Muscle of leg (tissue), 11 donors: ENCODE data around the gene OGG1. TPM values are rescaled to one million over a fixed set of nuclear protein-coding genes. Genes with fewer than 3 reads are reported as not detected.

Experiments
- DNase-seq: peaks from one replicate; pipeline ENCODE4 v3.0.0; 2013
- H3K27ac ChIP-seq: one replicate; pipeline ENCODE4 v1.5.1; 2013; ENCODE audit warnings: mild to moderate bottlenecking, low read length, control low read depth
- H3K27me3 ChIP-seq: one replicate; pipeline ENCODE4 v1.6.1; 2013; ENCODE audit warnings: low read length; ENCODE audit not compliant: control insufficient read depth, insufficient read depth
- H3K36me3 ChIP-seq: one replicate; pipeline ENCODE4 v1.6.1; 2013; ENCODE audit warnings: low read length; ENCODE audit not compliant: control insufficient read depth, insufficient read depth
- H3K4me1 ChIP-seq: one replicate; pipeline ENCODE4 v1.6.1; 2013; ENCODE audit warnings: low read length; ENCODE audit not compliant: control insufficient read depth, insufficient read depth
- H3K4me3 ChIP-seq: one replicate; pipeline ENCODE4 v1.5.1; 2013; ENCODE audit warnings: low read length, control low read depth
- H3K9me3 ChIP-seq: replicated peaks from 2 replicates; pipeline ENCODE4 v1.6.1; 2013; ENCODE audit warnings: low read depth, low read length; ENCODE audit not compliant: control insufficient read depth
- WGBS: methylation state at CpG from one replicate; pipeline ENCODE4 v1.1.5; 2013; ENCODE audit warnings: missing lambda C conversion rate; ENCODE audit not compliant: insufficient coverage; 5-methylcytosine and 5-hydroxymethylcytosine counted together
- polyA plus RNA-seq, 8 donors: library from polyadenylated mRNA; unstranded; fragments of 120-200 nt; gene quantifications; one replicate each; pipeline versions ENCODE4 v1.2.1 to v1.2.3, GENCODE V29; 2013; ENCODE audit warnings: inconsistent platforms in 1 of 8, low replicate concordance in 1 of 8; ENCODE audit not compliant: insufficient read length in 8 of 8, insufficient read depth in 1 of 8
- total RNA-seq: library from RNA; stranded (reverse); fragments of 120-200 nt; gene quantifications from one replicate; pipeline ENCODE4 v1.2.4, GENCODE V29; 2013

OGG1 gene
- total and polyA plus RNA-seq, 9 donors = 21.4 to 38.6 (median 29.7) TPM

DNA sequence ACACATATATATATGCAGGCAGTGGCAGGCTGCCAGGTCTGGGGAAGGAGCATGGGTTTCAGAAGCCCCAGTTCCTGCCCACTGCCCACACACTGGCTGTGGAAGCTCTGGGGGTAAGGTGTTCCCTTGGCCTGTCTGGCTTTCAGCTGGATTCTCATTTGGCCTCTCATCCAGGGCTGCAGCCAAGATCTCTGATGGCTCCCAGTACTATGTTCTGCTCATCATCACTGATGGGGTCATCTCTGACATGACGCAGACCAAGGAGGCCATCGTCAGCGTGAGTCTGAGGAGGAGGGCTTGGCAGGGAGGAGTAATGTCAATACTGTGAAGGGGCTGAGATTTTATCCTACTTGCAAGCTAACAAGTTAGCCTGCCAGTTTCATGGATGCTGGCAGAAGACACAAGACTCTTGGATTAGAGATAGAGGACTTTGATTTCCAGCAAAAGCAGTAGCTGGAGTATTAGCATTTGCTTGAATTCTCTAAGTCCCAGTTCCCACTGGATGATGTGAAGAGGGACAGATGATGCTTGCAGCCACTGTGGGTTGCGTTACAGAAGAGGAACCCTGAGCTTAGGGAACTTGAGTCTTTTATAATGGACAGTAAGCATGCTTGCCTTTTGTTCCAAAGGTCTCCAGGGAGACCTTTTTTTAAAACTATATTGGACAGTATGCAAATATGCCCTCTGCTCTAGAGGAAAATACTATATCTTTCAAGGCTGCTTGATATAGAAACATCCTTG, 23.8 kb upstream of the OGG1 start:
- Histone ChIP-seq H3K27me3 (no peaks in the 10 kb centered on the region), H3K36me3 (no peaks in the 10 kb centered on the region), H3K27ac (no peak overlapping the region), H3K9me3 (no peaks in the 10 kb centered on the region), H3K4me3 (no peak overlapping the region), H3K4me1 (peaks cover 5% of the 10 kb centered on the region)
- DNase-seq = no peak
- 67% methylated on average over 3 of the region's 4 CpGs for WGBS

DNA sequence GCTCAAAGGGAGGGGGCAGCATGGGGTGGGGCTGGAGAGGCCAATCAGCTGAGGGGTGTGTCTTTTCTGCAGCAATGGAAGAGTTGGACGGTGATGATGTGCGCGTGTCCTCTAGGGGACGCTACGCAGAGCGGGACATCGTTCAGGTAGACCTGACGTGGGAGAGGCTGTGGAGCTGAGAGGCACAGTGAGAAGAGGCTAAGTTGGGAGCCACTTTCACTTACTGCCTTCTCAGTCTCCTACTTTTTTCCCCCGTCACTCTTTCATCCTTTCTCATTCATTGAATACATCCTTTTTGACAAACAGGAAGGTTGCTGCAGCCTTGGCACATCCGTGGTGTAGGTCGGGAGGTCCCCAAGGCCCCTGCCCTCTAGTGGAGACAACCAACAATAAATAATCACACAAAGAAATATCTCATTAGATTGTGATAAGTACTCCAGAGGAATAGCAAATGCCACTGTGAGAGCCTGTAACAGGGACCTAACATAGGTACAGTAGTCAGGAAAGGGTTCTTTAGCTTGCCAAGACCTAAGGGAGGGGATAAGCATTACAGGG, 22.6 kb upstream of the OGG1 start:
- H3K27ac ChIP-seq = no peak overlapping the region
- no peaks in the 10 kb centered on the region for H3K27me3 ChIP-seq
- no peaks in the 10 kb centered on the region for H3K36me3 ChIP-seq
- H3K9me3 ChIP-seq = no peaks in the 10 kb centered on the region
- no peak for DNase-seq
- 10% methylated on average over 7 of the region's 11 CpGs for WGBS
- H3K4me1 ChIP-seq = peaks cover 5% of the 10 kb centered on the region
- no peak overlapping the region for H3K4me3 ChIP-seq

DNA sequence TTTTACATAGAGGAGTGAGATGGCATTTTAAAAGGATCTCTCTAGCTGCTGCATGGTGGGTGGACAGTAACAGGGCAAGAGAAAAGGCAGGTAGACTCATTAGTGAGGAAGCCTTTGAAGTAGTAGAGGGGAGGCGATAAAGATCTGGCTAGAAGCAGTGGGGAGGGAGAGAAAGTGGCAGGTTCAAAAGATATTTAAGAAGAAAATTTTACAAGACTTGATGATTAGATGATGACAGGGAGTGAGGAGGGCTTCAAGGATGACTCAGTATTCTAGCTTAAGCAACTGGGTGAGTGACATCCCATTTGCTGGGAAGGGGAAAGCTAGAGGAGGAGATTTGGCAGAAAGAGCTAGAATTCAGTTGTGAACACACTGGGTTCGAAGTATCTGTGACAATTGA, 22.0 kb upstream of the OGG1 start:
- Histone ChIP-seq H3K27ac (no peak overlapping the region), H3K4me1 (peaks cover 12% of the 10 kb centered on the region), H3K4me3 (no peak overlapping the region), H3K27me3 (no peaks in the 10 kb centered on the region), H3K36me3 (no peaks in the 10 kb centered on the region), H3K9me3 (no peaks in the 10 kb centered on the region)
- 78% methylated on average over 1 of the region's 2 CpGs for WGBS
- DNase-seq = no peak

DNA sequence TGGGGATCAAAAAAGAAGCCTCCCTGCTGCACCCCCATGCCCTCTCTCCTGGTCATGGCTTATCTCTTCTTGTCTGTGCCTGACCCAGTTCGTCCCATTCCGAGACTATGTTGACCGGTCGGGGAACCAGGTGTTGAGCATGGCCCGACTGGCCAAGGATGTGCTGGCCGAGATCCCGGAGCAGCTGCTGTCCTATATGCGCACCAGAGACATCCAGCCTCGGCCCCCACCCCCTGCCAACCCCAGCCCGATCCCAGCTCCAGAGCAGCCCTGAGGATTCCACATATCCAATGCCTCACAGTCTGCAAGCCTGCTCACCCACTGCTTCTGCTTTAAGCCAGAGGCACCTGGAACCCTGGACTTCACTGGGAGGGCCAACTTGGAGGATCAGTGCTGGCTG, 20.3 kb upstream of the OGG1 start:
- H3K27ac ChIP-seq = no peak overlapping the region
- no peaks in the 10 kb centered on the region for H3K9me3 ChIP-seq
- no peak overlapping the region for H3K4me3 ChIP-seq
- H3K36me3 ChIP-seq = peaks cover 10% of the 10 kb centered on the region
- no peaks in the 10 kb centered on the region for H3K27me3 ChIP-seq
- no peak for DNase-seq
- peaks cover 19% of the 10 kb centered on the region for H3K4me1 ChIP-seq
- 70% methylated on average over 10 of the region's 10 CpGs for WGBS

DNA sequence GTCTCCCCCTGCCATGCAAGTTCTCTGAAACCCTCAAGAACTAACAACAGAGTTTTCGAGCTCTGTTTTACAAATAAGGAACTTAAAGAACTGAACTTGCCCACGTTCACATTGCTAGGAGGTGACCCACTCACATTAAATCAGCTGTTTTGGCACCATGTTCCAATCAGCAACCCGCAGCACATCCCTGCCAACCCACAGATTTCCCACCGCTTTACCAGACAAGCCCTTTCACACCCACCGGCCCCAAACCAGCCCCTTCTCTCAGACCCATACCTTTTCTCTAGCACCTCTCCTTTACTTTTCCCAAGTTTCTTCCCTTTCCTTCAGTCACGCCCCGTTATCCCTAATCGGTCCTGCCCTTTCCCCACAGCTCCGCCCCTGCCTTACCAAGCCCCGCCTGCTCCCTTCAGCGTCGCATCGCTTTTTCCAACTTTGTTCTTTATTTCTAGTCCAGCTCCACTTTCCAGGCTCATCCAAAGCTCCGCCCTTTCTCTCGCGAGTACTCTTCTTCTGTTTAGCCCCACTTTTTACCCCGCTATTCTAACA, 19.0 kb upstream of the OGG1 start:
- no peaks in the 10 kb centered on the region for H3K9me3 ChIP-seq
- 4% methylated on average over 16 of the region's 17 CpGs for WGBS
- H3K27me3 ChIP-seq = no peaks in the 10 kb centered on the region
- H3K4me3 ChIP-seq = peak overlapping the region; percentile 77
- peak overlapping the region; percentile 90 for H3K27ac ChIP-seq
- H3K36me3 ChIP-seq = peaks cover 17% of the 10 kb centered on the region
- H3K4me1 ChIP-seq = peaks cover 19% of the 10 kb centered on the region
- DNase-seq = no peak

DNA sequence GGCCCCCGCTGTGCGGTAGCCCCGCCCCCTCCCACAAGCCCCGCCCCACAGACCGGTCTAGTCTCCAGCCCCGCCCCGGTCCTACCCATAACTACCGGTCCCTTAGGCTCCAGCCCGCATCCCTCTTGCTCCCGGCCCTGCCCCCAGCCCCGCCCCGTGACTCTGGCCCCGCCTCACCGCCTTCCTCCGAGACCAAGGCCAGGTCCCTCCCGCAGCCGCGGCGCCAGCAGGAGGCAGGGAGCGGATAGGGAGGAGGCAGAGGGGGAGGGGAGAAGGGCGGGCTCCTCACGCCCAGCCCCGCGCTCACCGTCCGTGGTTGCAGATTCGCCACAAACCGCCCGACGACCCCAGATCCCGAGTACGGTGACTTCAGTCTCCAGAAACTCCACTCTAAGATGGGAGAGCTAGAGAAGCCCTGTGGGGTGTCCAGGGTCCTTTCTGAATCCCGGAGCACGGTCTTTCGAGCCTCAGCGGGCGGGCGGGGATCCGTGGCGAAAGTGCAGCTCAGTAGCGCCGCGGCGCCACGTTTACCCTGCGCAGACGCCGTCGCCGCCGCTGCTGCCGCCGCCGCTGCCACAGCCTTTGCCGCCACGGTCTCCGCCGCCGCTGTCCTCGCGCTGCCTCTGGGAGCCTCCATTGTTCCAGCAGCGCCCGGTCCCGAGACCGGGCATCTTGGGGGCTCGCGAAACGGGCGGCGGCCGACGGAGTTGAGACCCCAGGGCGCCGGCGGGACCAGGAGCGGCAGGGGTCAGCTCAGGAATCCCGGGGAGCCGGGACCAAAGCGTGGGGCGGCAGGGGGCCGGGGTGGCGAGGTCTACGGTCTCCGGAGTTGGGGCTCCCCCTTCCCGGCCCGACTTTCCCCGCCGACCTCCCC, 18.3 kb upstream of the OGG1 start, which contains the start of gene BRPF1:
BRPF1 (plus strand) TSS at position 530 of the 874 bp plus-strand sequence. CDS start 2,406 bp downstream, outside the sequence.
- Histone ChIP-seq H3K36me3 (peaks cover 22% of the 10 kb centered on the region), H3K9me3 (no peaks in the 10 kb centered on the region), H3K27ac (peak within 1 kb of the TSS; percentile 94), H3K4me1 (peaks cover 19% of the 10 kb centered on the region), H3K27me3 (no peaks in the 10 kb centered on the region), H3K4me3 (peak within 1 kb of the TSS; percentile 77)
- DNase-seq = peak; percentile 100
- under 1% methylated on average over 76 of the region's 88 CpGs for WGBS

DNA sequence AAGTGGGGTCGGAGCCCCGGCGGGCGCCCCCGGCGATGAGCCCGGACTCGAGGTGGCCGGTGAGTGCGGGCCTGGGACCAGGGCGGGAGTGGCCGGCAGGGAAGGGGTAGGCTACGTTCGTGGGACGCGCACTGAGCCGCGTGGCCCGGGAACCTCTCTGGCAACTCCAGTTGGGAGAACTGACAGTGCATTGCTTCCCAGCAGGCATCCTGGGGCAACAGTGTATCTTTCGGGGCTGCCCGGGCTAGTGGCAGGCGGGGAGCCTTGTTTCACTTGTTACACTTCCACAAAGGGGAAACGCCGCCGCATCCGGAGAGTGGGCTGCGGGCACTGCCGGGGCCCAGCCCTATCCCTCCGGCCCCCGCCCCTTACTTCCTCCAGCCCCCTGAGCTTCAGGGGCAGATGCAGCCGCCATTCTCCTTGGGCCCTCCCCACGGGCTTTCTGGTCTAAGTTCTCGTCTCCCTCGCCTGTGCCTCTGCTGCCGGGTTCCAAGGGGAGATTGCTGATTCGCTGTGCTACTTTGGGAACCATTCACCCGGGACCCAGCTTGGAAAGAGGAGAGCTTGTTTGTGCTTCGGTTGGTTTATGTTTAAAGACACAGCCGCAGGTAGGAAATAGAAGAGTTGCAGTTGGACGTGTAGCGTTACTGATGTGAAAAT, 17.5 kb upstream of the OGG1 start:
- peak overlapping the region; percentile 77 for H3K4me3 ChIP-seq
- peak overlapping the region; percentile 94 for H3K27ac ChIP-seq
- H3K4me1 ChIP-seq = peaks cover 19% of the 10 kb centered on the region
- no peak for DNase-seq
- H3K9me3 ChIP-seq = no peaks in the 10 kb centered on the region
- no peaks in the 10 kb centered on the region for H3K27me3 ChIP-seq
- 1% methylated on average over 38 of the region's 41 CpGs for WGBS
- peaks cover 29% of the 10 kb centered on the region for H3K36me3 ChIP-seq

DNA sequence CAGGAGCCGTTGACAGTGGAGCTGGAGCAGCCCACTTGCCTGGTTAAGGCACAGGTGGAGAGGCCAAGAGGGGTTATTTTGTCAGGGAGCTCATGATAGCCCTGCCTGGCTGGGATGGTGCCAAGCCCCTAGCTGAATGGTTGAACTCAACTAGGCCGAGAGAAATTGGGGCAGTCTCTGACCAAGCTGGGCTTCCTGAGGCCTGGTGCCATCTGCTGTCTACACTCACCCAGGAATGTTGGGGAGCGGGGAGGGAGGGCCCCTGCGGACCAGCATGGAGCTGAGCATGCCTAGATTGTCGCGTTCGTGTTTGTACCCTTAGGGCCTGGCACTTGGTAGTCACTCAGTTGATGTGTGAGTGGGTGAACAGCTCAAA, 17.0 kb upstream of the OGG1 start:
- Histone ChIP-seq H3K27ac (no peak overlapping the region), H3K4me1 (peaks cover 19% of the 10 kb centered on the region), H3K27me3 (no peaks in the 10 kb centered on the region), H3K9me3 (no peaks in the 10 kb centered on the region), H3K36me3 (peaks cover 34% of the 10 kb centered on the region), H3K4me3 (peak overlapping the region; percentile 77)
- WGBS = 34% methylated on average over 3 of the region's 7 CpGs
- DNase-seq = no peak

DNA sequence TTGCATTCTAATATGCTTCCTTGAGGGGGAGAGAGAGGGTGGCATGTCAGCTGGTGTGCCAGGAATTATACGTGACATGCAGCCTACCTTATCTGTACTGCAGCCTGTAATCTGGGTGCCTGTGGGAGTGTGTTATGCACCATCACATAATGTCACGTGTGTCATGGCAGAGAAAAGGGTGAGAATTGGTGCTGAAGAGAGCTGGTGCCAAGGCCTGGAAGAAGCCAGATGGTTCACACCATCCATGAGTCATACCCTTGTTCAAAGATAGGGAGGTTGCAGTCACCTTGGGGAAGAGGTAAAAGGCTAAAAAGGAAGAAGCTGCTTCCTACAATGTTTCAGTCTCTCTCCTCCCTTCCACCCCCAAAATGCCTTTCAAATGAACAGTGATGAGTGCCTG, 12.9 kb upstream of the OGG1 start:
- WGBS = 100% methylated on average over 1 of the region's 2 CpGs
- no peak for DNase-seq
- Histone ChIP-seq H3K36me3 (peaks cover 73% of the 10 kb centered on the region), H3K9me3 (no peaks in the 10 kb centered on the region), H3K4me3 (no peak overlapping the region), H3K27ac (no peak overlapping the region), H3K27me3 (no peaks in the 10 kb centered on the region), H3K4me1 (peaks cover 14% of the 10 kb centered on the region)
